PFSK-1 (cell line): ENCODE results near the gene MSRB1.

ENCODE experiments used
- FOXP2 ChIP-seq: optimal IDR thresholded peaks from 2 replicates; pipeline ENCODE3; 2011; ENCODE audit warnings: borderline replicate concordance, control low read depth, inconsistent platforms; ENCODE audit not compliant: insufficient read depth; ENCODE audit errors: extremely low read length, extremely low read depth
- POLR2AphosphoS5 ChIP-seq: IDR thresholded peaks from 2 replicates; pipeline ENCODE4 v1.6.1; 2012; ENCODE audit warnings: low read depth, mild to moderate bottlenecking, control low read depth, low read length, moderate library complexity
- SIN3A ChIP-seq: IDR thresholded peaks from 2 replicates; pipeline ENCODE4 v1.6.1; 2012; ENCODE audit warnings: mild to moderate bottlenecking, low read length, moderate library complexity, borderline replicate concordance; ENCODE audit not compliant: insufficient read depth
- TAF1 ChIP-seq: IDR thresholded peaks from 2 replicates; pipeline ENCODE4 v1.6.1; 2012; ENCODE audit warnings: low read length, control low read depth, borderline replicate concordance; ENCODE audit not compliant: insufficient read depth
- TF ChIP-seq, protein P1 (sequence below), 2 experiments: IDR thresholded peaks; 2 replicates each; pipeline versions ENCODE4 v1.6.1 to v1.8.0; 2011 to 2012; ENCODE audit warnings: low read depth in 2 of 2, low read length in 2 of 2, control low read depth in 1 of 2, inconsistent platforms in 1 of 2, mild to moderate bottlenecking in 1 of 2, moderate library complexity in 1 of 2; ENCODE audit not compliant: insufficient read depth in 1 of 2

DNA sequence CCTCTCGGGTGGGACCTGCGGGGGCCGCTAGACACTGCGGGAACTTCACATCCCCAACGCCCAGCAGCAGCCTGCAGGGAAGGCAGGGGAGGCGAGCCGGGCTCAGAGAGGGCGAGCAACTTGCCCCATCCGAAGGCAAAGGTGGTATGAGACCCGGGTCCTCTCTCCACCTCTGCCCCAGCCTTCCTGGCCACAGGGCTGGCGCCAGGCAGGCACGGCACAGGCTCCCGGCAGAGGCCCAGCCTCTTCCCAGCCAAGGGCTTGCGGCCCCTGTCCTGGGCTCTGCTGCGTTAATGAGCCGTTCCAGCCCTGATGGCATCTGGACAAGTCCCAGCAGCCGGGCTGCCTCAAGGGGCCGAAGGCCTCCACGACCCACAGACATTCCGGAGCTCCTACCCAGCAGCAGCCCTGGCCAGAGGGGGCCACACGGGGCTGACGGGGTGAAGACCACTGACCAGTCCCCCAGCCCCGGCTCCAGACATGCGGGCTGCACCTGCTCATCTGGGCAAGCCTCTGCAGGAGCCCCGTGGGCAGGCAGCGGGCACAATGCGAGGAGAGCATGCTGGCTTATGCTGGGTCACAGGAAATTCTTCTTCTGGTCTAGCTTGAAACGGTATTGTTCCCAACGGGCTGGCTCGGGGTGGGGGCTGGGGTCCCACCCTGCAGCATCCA is 23.5 kb downstream of the MSRB1 start:
- TF ChIP-seq, protein P1, sequence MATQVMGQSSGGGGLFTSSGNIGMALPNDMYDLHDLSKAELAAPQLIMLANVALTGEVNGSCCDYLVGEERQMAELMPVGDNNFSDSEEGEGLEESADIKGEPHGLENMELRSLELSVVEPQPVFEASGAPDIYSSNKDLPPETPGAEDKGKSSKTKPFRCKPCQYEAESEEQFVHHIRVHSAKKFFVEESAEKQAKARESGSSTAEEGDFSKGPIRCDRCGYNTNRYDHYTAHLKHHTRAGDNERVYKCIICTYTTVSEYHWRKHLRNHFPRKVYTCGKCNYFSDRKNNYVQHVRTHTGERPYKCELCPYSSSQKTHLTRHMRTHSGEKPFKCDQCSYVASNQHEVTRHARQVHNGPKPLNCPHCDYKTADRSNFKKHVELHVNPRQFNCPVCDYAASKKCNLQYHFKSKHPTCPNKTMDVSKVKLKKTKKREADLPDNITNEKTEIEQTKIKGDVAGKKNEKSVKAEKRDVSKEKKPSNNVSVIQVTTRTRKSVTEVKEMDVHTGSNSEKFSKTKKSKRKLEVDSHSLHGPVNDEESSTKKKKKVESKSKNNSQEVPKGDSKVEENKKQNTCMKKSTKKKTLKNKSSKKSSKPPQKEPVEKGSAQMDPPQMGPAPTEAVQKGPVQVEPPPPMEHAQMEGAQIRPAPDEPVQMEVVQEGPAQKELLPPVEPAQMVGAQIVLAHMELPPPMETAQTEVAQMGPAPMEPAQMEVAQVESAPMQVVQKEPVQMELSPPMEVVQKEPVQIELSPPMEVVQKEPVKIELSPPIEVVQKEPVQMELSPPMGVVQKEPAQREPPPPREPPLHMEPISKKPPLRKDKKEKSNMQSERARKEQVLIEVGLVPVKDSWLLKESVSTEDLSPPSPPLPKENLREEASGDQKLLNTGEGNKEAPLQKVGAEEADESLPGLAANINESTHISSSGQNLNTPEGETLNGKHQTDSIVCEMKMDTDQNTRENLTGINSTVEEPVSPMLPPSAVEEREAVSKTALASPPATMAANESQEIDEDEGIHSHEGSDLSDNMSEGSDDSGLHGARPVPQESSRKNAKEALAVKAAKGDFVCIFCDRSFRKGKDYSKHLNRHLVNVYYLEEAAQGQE (IDR thresholded peaks at IDR 0.05; ENCODE audit: insufficient read depth in 1 of 2, low read depth in 2 of 2, low read length in 2 of 2) = no peak
- no peak for TF ChIP-seq POLR2AphosphoS5
- TF ChIP-seq TAF1 = no peak
- TF ChIP-seq FOXP2 = no peak
- no peak for TF ChIP-seq SIN3A
